ENCODE measurements around the gene TEDC1. TPM values are rescaled to one million over a fixed set of nuclear protein-coding genes. Genes with fewer than 3 reads are reported as not detected.
"Not testable (repeated sequence)": the region's sequence is repeated elsewhere in the genome, so short reads cannot be mapped to it uniquely, and the experiment has no call there.

Gene TEDC1
- total and polyA plus RNA-seq, 2 experiments from 2014 or later = 6.4 to 9.8 TPM

GRCh38 chr14:105547072-105547471, 56.0 kb downstream of the TEDC1 start:
- H3K4me3 ChIP-seq; H3K9ac ChIP-seq; H4K20me1 ChIP-seq (ENCODE audit: insufficient read depth); in situ Hi-C loops (cut with MboI); H3K9me2 ChIP-seq (ENCODE audit: insufficient read depth); H3K36me3 ChIP-seq (ENCODE audit: low read depth); H3K27me3 ChIP-seq (replicated peaks; ENCODE audit: insufficient read depth); DNase-seq; H3K9me3 ChIP-seq (ENCODE audit: low read depth); H3K4me2 ChIP-seq (ENCODE audit: unreplicated experiment); H2AFZ ChIP-seq; H3F3A ChIP-seq (ENCODE audit: insufficient read depth); H3K4me1 ChIP-seq (ENCODE audit: insufficient read depth); H3K79me2 ChIP-seq (ENCODE audit: insufficient read depth); H3K27ac ChIP-seq: not testable (repeated sequence)
- WGBS, 2 experiments (ENCODE audit: low coverage in 1 of 2, low lambda C conversion rate in 2 of 2, missing lambda C conversion rate in 2 of 2) = 31 to 72% methylated on average over 3 to 17 of the region's 24 CpGs

DNA sequence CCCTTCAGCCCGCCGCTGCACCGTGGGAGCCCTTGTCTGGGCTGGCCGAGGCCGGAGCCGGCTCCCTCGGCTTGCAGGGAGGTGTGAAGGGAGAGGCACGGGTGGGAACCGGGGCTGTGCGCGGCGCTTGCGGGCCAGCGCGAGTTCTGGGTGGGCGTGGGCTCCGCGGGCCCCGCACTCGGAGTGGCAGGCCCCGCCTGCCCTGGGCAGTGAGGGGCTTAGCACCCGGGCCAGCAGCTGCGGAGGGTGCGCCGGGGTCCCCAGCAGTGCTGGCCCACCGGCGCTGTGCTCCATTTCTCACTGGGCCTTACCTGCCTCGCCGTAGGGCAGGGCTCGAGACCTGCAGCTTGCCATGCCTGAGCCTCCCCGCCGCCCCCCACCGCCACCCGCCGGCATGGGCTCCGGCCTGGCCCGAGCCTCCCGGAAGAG, 56.7 kb downstream of the TEDC1 start:
- Histone ChIP-seq H3K9me3 (ENCODE audit: low read depth) (no peaks in the 10 kb centered on the region), H3K9ac (no peak overlapping the region), H3K9me2 (ENCODE audit: insufficient read depth) (no peaks in the 10 kb centered on the region), H3K4me1 (ENCODE audit: insufficient read depth) (no peaks in the 10 kb centered on the region), H3K27ac (no peak overlapping the region), H3K79me2 (ENCODE audit: insufficient read depth) (no peaks in the 10 kb centered on the region), H3K4me3 (no peak overlapping the region), H3K27me3 (replicated peaks; ENCODE audit: insufficient read depth) (peaks cover 4% of the 10 kb centered on the region; the same call in 1 of the 2 replicates), H3F3A (ENCODE audit: insufficient read depth) (no peaks in the 10 kb centered on the region), H4K20me1 (ENCODE audit: insufficient read depth) (no peaks in the 10 kb centered on the region), H3K36me3 (ENCODE audit: low read depth) (no peaks in the 10 kb centered on the region), H2AFZ (no peak overlapping the region), H3K4me2 (ENCODE audit: unreplicated experiment) (no peak overlapping the region)
- in situ Hi-C loops (cut with MboI) = no loop called here
- TF ChIP-seq EZH2 (IDR thresholded peaks at IDR 0.05; ENCODE audit: insufficient read depth, poor library complexity, severe bottlenecking) = no peak
- no peak for TF ChIP-seq EZH2phosphoT487 (IDR thresholded peaks at IDR 0.05; ENCODE audit: insufficient read depth, low read depth)
- no peak for DNase-seq
- WGBS, 2 experiments (ENCODE audit: low coverage in 1 of 2, low lambda C conversion rate in 2 of 2, missing lambda C conversion rate in 2 of 2) = 73 to 82% methylated on average over 6 to 25 of the region's 38 CpGs

Other genes starting within 250 kb of the TEDC1 start
- gene BTBD6, start 242.7 kb upstream of the TEDC1 start, total RNA-seq (2014; rRNA removed; shearing (Covaris generic)) = 74.9 and 77.5 TPM in 2 replicates
- gene BTBD6, start 242.7 kb upstream of the TEDC1 start, polyA plus RNA-seq (2016; fragmentation: Nextera tagmentation; extraction: Ambion mirVana) = 5.3 and 5.9 TPM in 2 replicates
- 27.0 and 47.8 TPM in 2 replicates for gene BRF1, start 190.2 kb upstream of the TEDC1 start, total RNA-seq (2014; rRNA removed; shearing (Covaris generic))
- 10.5 and 11.0 TPM in 2 replicates for gene BRF1, start 190.2 kb upstream of the TEDC1 start, polyA plus RNA-seq (2016; fragmentation: Nextera tagmentation; extraction: Ambion mirVana)
- gene PACS2, start 176.5 kb upstream of the TEDC1 start, total RNA-seq (2014; rRNA removed; shearing (Covaris generic)) = 36.7 and 39.7 TPM in 2 replicates
- gene PACS2, start 176.5 kb upstream of the TEDC1 start, polyA plus RNA-seq (2016; fragmentation: Nextera tagmentation; extraction: Ambion mirVana) = 9.9 and 10.0 TPM in 2 replicates
- gene TEX22, start 92.7 kb upstream of the TEDC1 start, total RNA-seq (2014; rRNA removed; shearing (Covaris generic)) = 0.13 and 0.43 TPM in 2 replicates
- 0.27 and 0.46 TPM in 2 replicates for gene TEX22, start 92.7 kb upstream of the TEDC1 start, polyA plus RNA-seq (2016; fragmentation: Nextera tagmentation; extraction: Ambion mirVana)
- 37.0 and 50.3 TPM in 2 replicates for gene MTA1, start 71.4 kb upstream of the TEDC1 start, total RNA-seq (2014; rRNA removed; shearing (Covaris generic))
- 8.1 and 9.6 TPM in 2 replicates for gene MTA1, start 71.4 kb upstream of the TEDC1 start, polyA plus RNA-seq (2016; fragmentation: Nextera tagmentation; extraction: Ambion mirVana)
- gene CRIP2, start 16.4 kb upstream of the TEDC1 start, total RNA-seq (2014; rRNA removed; shearing (Covaris generic)) = 149 and 188 TPM in 2 replicates
- 317 and 319 TPM in 2 replicates for gene CRIP2, start 16.4 kb upstream of the TEDC1 start, polyA plus RNA-seq (2016; fragmentation: Nextera tagmentation; extraction: Ambion mirVana)
- 1.8 and 12.3 TPM in 2 replicates for gene CRIP1, start 4.4 kb upstream of the TEDC1 start, total RNA-seq (2014; rRNA removed; shearing (Covaris generic))
- 32.7 and 37.7 TPM in 2 replicates for gene CRIP1, start 4.4 kb upstream of the TEDC1 start, polyA plus RNA-seq (2016; fragmentation: Nextera tagmentation; extraction: Ambion mirVana)
- 11.1 and 20.5 TPM in 2 replicates for gene TMEM121, start 35.3 kb downstream of the TEDC1 start, total RNA-seq (2014; rRNA removed; shearing (Covaris generic))
- 4.1 and 5.8 TPM in 2 replicates for gene TMEM121, start 35.3 kb downstream of the TEDC1 start, polyA plus RNA-seq (2016; fragmentation: Nextera tagmentation; extraction: Ambion mirVana)